Fibroblast of skin of abdomen (primary cell): ENCODE measurements around the gene SLTM.
"Not testable (repeated sequence)": the region's sequence is repeated elsewhere in the genome, so short reads cannot be mapped to it uniquely, and the experiment has no call there.

Experiments
- DNase-seq: peaks from one replicate; pipeline ENCODE4 v3.0.0-alpha.2; 2013

The SLTM gene

DNA sequence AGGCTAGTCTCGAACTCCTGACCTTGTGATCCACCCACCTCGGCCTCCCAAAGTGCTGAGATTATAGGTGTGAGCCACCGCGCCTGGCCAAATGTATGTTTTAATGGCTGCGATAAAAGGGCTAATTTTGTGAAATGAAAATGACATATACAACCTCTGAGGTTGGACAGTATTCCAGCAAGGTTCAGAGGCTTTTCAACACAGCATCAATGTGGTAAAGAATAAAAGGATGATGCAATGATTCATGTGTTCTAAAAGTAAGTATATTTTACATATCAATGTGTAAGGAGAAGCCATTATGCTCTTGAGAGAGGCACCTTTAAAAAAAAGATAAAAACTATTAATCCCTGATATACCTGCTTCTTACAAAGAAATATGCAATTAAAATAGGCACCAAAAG, 6.7 kb downstream of the SLTM start:
- DNase-seq = no peak

DNA sequence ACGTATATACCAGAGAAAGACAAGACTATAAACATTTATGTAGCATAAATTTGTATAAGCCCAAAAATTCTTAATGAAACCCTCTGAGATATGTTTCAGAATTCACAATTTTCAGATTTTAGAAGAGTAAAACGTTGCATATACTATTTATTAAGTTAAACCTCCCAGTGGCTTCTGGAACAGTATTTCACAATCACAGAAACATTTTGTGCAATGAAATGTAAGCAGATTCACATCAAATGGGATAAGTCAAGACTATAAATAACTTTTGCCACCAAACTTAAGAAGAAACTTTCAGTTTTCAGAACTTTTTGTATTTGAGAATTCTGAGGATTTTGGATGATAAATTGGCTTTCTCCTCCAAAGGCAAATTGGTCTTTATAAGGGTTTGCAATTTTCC, 9.2 kb downstream of the SLTM start:
- peak; percentile 24 for DNase-seq

DNA sequence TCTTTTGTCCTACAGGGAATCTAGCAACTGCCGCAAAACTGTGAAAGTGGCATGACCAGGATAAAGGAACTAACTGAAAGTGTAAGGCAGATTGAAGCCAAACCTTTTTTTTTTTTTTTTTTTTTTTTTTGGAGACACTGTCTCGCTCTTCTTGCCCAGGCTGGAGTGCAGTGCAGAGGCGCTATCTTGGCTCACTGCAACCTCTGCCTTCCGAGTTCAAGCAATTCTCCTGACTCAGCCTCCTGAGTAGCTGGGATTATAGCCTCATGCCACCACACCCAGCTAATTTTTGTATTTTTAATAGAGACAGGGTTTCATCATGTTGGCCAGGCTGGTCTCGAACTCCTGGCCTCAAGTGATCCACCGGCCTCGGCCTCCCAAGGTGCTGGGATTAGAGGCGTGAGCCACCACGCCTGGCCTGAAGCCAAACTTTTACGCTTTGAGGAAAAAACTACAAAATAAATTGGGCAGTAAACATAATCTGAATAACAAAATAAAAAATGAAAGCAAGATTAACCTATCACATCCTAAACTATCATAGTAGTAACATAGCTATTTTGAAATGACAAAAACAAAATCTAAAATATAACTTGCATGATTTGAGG, 9.7 kb downstream of the SLTM start:
- DNase-seq = no peak

- DNase-seq = no peak
These were observed 10.2 kb downstream of the SLTM start for GRCh38 chr15:58923284-58923683.

- DNase-seq = no peak
These were observed 12.2 kb downstream of the SLTM start for GRCh38 chr15:58921267-58921790.

GRCh38 chr15:58920447-58920846, 13.0 kb downstream of the SLTM start:
- not testable (repeated sequence) for DNase-seq

DNA sequence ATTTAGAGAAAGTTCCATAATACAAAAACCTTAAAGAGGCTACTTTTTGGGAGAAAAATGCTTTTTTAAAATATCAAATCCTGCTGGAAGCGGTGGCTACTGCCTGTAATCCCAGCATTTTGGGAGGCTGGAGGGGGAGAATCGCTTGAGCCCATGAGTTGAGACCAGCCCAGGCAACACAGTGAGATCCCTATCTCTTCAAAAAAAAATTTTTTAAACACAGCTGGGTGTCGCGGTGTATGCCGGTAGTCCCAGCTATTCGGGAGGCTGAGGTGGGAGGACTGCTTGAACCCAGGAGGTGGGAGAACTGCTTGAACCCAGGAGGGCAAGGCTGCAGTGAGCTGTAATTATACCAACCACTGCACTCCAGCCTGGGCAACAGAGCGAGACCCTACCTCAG, 14.2 kb downstream of the SLTM start:
- DNase-seq = no peak

GRCh38 chr15:58918239-58918638, 15.2 kb downstream of the SLTM start:
- no peak for DNase-seq

DNA sequence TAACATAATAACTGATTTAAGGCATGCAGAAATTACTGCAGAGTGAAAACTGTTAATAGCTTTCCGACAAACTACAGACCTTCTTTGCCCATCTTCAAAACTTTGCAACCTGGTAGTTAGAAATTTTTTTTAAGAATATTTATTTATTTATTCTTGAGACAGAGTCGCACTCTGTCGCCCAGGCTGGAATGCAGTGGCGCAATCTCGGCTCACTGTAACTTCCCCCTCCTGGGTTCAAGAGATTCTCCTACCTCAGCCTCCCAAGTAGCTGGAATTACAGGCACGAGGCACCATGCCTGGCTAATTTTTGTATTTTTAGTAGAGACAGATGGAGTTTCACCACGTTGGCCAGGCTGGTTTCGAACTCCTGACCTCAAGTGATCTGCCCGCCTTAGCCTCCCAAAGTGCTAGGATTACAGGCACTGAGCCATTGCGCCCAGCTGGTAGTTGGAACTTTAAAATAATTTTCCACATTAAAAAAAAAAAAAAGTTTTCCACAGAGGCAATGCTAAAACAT, 15.8 kb downstream of the SLTM start:
- DNase-seq = not testable (repeated sequence)

- no peak for DNase-seq
These were observed 16.5 kb downstream of the SLTM start for GRCh38 chr15:58916962-58917361.

- no peak for DNase-seq
These were observed 23.0 kb downstream of the SLTM start for GRCh38 chr15:58910456-58910855.

DNA sequence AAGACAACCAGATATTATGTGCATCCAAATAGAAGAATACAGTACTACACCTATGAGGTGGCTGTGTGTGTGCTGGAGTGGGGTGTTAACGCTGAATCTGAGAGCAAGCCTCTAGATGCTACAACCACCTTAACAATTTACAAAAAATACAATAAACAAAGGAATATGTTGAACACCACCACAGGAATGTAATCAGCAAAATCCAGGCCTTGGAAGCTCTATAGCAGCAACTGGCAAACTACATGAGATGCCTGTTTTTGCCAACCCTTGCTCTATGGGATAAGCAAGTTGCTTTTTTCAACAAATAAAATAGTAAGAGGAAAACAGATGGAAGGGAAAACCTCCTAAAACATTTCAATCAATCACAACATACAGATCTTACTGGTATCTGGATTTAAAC, 23.9 kb downstream of the SLTM start:
- DNase-seq = no peak

- DNase-seq = no peak
These were observed 24.7 kb downstream of the SLTM start for GRCh38 chr15:58908550-58909309.

DNA sequence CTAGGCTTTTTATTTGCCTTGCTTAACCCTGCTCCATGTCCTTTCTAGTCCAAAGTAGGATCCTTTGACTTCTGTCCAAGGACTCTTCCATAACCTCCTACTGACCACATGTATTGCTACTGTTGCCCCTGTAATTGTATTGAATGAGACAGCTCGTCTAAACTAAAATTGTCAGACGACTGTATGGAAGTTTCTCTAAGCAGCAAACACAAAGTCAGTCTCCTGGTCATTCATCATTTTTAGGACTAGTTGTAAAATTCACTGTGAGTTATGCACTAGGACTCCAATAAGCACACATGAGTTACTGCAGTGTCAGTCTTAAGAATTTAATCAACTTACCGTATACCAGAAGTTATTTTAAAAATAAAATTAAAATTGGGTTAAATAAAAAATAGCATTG, 32.8 kb downstream of the SLTM start:
- no peak for DNase-seq

- DNase-seq = no peak
These were observed 35.3 kb downstream of the SLTM start for GRCh38 chr15:58898150-58898680.

GRCh38 chr15:58889363-58889762, 44.1 kb downstream of the SLTM start:
- no peak for DNase-seq

GRCh38 chr15:58886921-58887320, 46.6 kb downstream of the SLTM start:
- DNase-seq = no peak

DNA sequence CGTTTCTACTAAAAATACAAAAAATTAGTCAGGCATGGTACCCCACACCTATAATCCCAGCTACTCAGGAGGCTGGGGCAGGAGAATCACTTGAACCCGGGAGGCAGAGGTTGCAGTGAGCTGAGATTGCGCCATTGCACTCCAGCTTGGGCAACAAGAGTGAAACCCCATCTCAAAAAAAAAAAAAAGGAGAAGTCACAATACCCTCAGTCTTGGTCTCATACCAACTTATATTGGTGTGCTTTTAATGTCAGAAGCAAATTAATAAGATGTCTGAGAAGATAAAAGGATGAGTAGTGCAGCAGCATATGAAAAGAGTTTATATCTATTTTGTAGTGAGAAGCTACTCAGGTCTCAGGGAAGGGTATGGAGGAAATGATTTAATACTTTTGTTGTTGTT, 49.6 kb downstream of the SLTM start:
- DNase-seq = not testable (repeated sequence)

DNA sequence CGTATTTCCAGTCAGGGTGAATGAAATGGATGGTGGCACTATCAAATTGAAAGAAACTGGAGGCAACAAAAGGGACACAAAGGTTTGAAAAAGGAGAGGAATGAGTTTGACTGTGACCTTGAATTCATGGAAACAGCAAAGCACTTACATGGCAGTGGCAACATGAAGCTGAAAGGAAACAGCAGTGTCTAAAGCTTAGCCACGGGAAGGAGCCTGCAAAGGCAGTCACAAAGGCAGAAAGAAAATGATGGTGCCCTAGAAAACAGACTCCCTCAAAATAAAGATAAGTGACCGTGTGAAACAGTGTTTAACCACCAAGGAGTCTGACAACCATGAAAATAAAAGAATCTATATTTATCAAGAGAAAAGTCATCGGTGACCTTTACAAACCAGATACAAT, 51.2 kb downstream of the SLTM start:
- no peak for DNase-seq

GRCh38 chr15:58880320-58880719, 53.2 kb downstream of the SLTM start:
- DNase-seq = no peak

GRCh38 chr15:58877999-58878825, 55.3 kb downstream of the SLTM start:
- no peak for DNase-seq

DNA sequence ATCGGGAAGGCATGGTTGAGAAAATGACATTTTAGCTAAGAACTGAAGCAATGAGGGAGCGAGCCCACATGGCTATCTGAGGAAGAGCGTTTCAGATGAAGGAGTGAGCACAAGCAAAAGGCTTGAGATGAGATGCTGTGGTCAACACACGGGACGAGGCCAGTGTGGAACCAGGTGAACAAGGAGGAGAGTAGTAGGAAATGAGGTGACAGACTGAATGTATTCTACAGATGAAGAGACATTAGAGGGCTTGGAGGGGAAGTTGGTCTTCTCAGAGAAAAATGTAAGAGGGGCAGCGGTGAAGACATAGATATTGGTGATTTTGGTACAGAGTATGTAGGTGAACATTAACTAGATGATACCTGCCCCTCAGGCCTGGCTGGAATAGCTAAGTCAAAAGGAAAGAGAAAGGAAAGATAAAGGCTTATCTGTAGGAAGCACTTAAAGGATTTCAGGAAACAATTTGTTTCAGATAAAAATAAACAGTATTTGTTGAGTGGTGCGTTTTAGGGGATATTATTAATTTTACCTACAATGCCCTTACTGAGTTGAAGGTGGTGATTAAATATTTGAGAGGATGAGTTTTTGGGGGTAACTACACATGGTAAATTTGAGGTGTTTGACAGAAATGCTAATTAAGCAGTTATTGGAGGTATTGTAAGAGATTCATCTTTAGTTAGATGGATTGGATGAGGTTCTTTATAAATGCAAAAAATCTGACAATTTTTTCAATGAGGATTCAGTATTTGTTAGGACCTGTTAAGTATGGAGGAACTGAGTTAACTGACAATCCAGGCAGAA, 57.0 kb downstream of the SLTM start:
- no peak for DNase-seq
